Measurements from ENCODE around the gene RAD23B.
"Not testable (repeated sequence)": the region's sequence is repeated elsewhere in the genome, so short reads cannot be mapped to it uniquely, and the experiment has no call there.

DNA sequence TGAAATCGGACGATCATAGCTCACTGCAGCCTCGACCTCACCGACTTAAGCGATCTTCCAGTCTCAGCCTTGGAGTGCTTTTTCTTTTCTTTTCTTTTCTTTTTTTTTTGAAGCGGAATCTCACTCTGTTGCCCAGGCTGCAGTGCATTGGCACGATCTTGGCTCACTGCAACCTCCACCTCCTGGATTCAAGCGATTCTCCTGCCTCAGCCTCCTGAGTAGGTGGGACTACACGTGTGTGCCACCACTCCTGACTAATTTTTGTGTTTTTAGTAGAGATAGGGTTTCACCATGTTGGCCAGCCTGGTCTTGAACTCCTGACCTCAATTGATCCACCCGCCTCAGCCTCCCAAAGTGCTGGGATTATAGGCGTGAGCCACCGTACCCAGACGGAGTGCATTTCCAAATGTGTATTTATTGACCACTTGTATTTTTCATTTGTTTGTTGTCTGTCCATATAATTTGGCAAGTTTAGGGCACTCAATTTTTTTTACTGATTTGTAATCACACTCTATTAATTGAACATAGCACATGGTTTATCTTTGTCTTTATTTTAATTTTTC lies 23.2 kb upstream of the RAD23B start:
- TF ChIP-seq, protein P1, sequence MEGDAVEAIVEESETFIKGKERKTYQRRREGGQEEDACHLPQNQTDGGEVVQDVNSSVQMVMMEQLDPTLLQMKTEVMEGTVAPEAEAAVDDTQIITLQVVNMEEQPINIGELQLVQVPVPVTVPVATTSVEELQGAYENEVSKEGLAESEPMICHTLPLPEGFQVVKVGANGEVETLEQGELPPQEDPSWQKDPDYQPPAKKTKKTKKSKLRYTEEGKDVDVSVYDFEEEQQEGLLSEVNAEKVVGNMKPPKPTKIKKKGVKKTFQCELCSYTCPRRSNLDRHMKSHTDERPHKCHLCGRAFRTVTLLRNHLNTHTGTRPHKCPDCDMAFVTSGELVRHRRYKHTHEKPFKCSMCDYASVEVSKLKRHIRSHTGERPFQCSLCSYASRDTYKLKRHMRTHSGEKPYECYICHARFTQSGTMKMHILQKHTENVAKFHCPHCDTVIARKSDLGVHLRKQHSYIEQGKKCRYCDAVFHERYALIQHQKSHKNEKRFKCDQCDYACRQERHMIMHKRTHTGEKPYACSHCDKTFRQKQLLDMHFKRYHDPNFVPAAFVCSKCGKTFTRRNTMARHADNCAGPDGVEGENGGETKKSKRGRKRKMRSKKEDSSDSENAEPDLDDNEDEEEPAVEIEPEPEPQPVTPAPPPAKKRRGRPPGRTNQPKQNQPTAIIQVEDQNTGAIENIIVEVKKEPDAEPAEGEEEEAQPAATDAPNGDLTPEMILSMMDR (IDR thresholded peaks at IDR 0.05) = not testable (repeated sequence)
- TF ChIP-seq POLR2A (IDR thresholded peaks at IDR 0.05) = not testable (repeated sequence)

Data from esophagus squamous epithelium (tissue), 4 donors.